Effector memory CD8-positive, alpha-beta T cell (primary cell): ENCODE measurements around the gene MARCHF2.

Source experiments
- ATAC-seq: fragments of 150-1000 bp; cut with Tn5 transposase; replicated peaks from 2 replicates; pipeline ENCODE4 v1.10.0; 2021; ENCODE audit warnings: mild to moderate bottlenecking, moderate library complexity
- DNase-seq, 3 experiments: peaks; one replicate each; pipeline ENCODE4 v3.0.0; 2021
- H3K27ac Mint-ChIP-seq, 2 donors: one replicate each; pipeline ENCODE4 v1.8.0; 2022; ENCODE audit warnings: mild to moderate bottlenecking in 2 of 2, mixed read lengths in 2 of 2, moderate library complexity in 2 of 2
- H3K27me3 Mint-ChIP-seq, 2 donors: one replicate each; pipeline ENCODE4 v1.8.0; 2022; ENCODE audit warnings: mixed read lengths in 2 of 2
- H3K36me3 Mint-ChIP-seq: one replicate; pipeline ENCODE4 v1.8.0; 2022; ENCODE audit warnings: mild to moderate bottlenecking, moderate library complexity, mixed read lengths; ENCODE audit not compliant: insufficient read depth
- H3K4me1 Mint-ChIP-seq, 2 donors: one replicate each; pipeline ENCODE4 v1.8.0; 2022; ENCODE audit warnings: low read depth in 2 of 2, mixed read lengths in 2 of 2
- H3K4me3 Mint-ChIP-seq, 2 donors: one replicate each; pipeline ENCODE4 v1.8.0; 2022; ENCODE audit warnings: mild to moderate bottlenecking in 2 of 2, mixed read lengths in 2 of 2, moderate library complexity in 2 of 2
- H3K9me3 Mint-ChIP-seq, 2 donors: one replicate each; pipeline ENCODE4 v1.8.0; 2022; ENCODE audit warnings: mixed read lengths in 2 of 2

MARCHF2 gene

GRCh38 chr19:8457827-8458226, 44.7 kb downstream of the MARCHF2 start:
- Mint-ChIP-seq H3K4me3 (peak overlapping the region in 1 of 2 donors; percentile 41), H3K27ac (peak overlapping the region in 1 of 2 donors; percentile 13), H3K4me1 (peaks cover 58 to 93% of the 10 kb centered on the region in 2 donors), H3K27me3 (no peaks in the 10 kb centered on the region), H3K9me3 (no peaks in the 10 kb centered on the region), H3K36me3 (peaks cover 61% of the 10 kb centered on the region)
- DNase-seq (no peak), ATAC-seq (no peak)

- H3K4me3 Mint-ChIP-seq, result peak overlapping the region in 1 of 2 donors; percentile 41
Measured at GRCh38 chr19:8458380-8458779, 45.3 kb downstream of the MARCHF2 start.

GRCh38 chr19:8459095-8459494, 46.0 kb downstream of the MARCHF2 start:
- DNase-seq (no peak), ATAC-seq (no peak)
- peak overlapping the region; percentile 12 to 83 for H3K27ac Mint-ChIP-seq
- H3K4me3 Mint-ChIP-seq, result peak overlapping the region; percentile 40 to 61
- peaks cover 50 to 88% of the 10 kb centered on the region in 2 donors for H3K4me1 Mint-ChIP-seq
- no peaks in the 10 kb centered on the region for H3K9me3 Mint-ChIP-seq
- H3K36me3 Mint-ChIP-seq, result peaks cover 63% of the 10 kb centered on the region
- H3K27me3 Mint-ChIP-seq, result no peaks in the 10 kb centered on the region

More at GRCh38 chr19:8458380-8458779, 45.3 kb downstream of the MARCHF2 start:
- Mint-ChIP-seq H3K27me3 (no peaks in the 10 kb centered on the region), H3K9me3 (no peaks in the 10 kb centered on the region), H3K36me3 (peaks cover 62% of the 10 kb centered on the region), H3K27ac (peak overlapping the region; percentile 12 to 13), H3K4me1 (peaks cover 54 to 93% of the 10 kb centered on the region in 2 donors)
- no peak for ATAC-seq
- no peak for DNase-seq

GRCh38 chr19:8459520-8460270, 46.6 kb downstream of the MARCHF2 start:
- Mint-ChIP-seq H3K9me3 (no peaks in the 10 kb centered on the region), H3K36me3 (peaks cover 69% of the 10 kb centered on the region), H3K4me3 (peak overlapping the region in 1 of 2 donors; percentile 61), H3K27me3 (no peaks in the 10 kb centered on the region), H3K27ac (peak overlapping the region; percentile 12 to 83), H3K4me1 (peaks cover 45 to 82% of the 10 kb centered on the region in 2 donors)
- DNase-seq (no peak), ATAC-seq (no peak)

- Mint-ChIP-seq H3K9me3 (no peaks in the 10 kb centered on the region), H3K27ac (peak overlapping the region in 1 of 2 donors; percentile 83), H3K4me3 (peak overlapping the region in 1 of 2 donors; percentile 61), H3K27me3 (no peaks in the 10 kb centered on the region), H3K36me3 (peaks cover 71% of the 10 kb centered on the region), H3K4me1 (peaks cover 44 to 74% of the 10 kb centered on the region in 2 donors)
- ATAC-seq (no peak), DNase-seq (no peak)
Measured at GRCh38 chr19:8460516-8461298, 47.6 kb downstream of the MARCHF2 start.

- H3K27ac Mint-ChIP-seq, result peak overlapping the region in 1 of 2 donors; percentile 83
- peaks cover 71% of the 10 kb centered on the region for H3K36me3 Mint-ChIP-seq
- H3K27me3 Mint-ChIP-seq, result no peaks in the 10 kb centered on the region
- H3K4me3 Mint-ChIP-seq, result no peak overlapping the region
- ATAC-seq (no peak), DNase-seq (no peak)
- H3K4me1 Mint-ChIP-seq, result peaks cover 38 to 68% of the 10 kb centered on the region in 2 donors
- no peaks in the 10 kb centered on the region for H3K9me3 Mint-ChIP-seq
Measured at GRCh38 chr19:8461376-8461775, 48.3 kb downstream of the MARCHF2 start.

- peak overlapping the region in 1 of 2 donors; percentile 83 for H3K27ac Mint-ChIP-seq
- DNase-seq (no peak), ATAC-seq (no peak)
- no peaks in the 10 kb centered on the region for H3K9me3 Mint-ChIP-seq
- H3K4me3 Mint-ChIP-seq, result no peak overlapping the region
- no peaks in the 10 kb centered on the region for H3K27me3 Mint-ChIP-seq
- peaks cover 71% of the 10 kb centered on the region for H3K36me3 Mint-ChIP-seq
- peaks cover 35 to 66% of the 10 kb centered on the region in 2 donors for H3K4me1 Mint-ChIP-seq
Measured at GRCh38 chr19:8461891-8462290, 48.8 kb downstream of the MARCHF2 start.

- no peak for DNase-seq
- H3K4me1 Mint-ChIP-seq, result peaks cover 38 to 60% of the 10 kb centered on the region in 2 donors
- peaks cover 71% of the 10 kb centered on the region for H3K36me3 Mint-ChIP-seq
- H3K4me3 Mint-ChIP-seq, result no peak overlapping the region
- H3K9me3 Mint-ChIP-seq, result no peaks in the 10 kb centered on the region
- no peaks in the 10 kb centered on the region for H3K27me3 Mint-ChIP-seq
- ATAC-seq, result no peak
- peak overlapping the region in 1 of 2 donors; percentile 3 for H3K27ac Mint-ChIP-seq
Measured at GRCh38 chr19:8462571-8462970, 49.5 kb downstream of the MARCHF2 start.

GRCh38 chr19:8463365-8463764, 50.3 kb downstream of the MARCHF2 start:
- no peaks in the 10 kb centered on the region for H3K27me3 Mint-ChIP-seq
- no peak for ATAC-seq
- no peaks in the 10 kb centered on the region for H3K9me3 Mint-ChIP-seq
- no peak overlapping the region for H3K27ac Mint-ChIP-seq
- no peak for DNase-seq
- no peak overlapping the region for H3K4me3 Mint-ChIP-seq
- peaks cover 74% of the 10 kb centered on the region for H3K36me3 Mint-ChIP-seq
- peaks cover 37 to 55% of the 10 kb centered on the region in 2 donors for H3K4me1 Mint-ChIP-seq

GRCh38 chr19:8466018-8466417, 52.9 kb downstream of the MARCHF2 start:
- H3K27me3 Mint-ChIP-seq, result no peaks in the 10 kb centered on the region
- peaks cover 86% of the 10 kb centered on the region for H3K36me3 Mint-ChIP-seq
- H3K9me3 Mint-ChIP-seq, result no peaks in the 10 kb centered on the region
- ATAC-seq (no peak), DNase-seq (no peak)
- no peak overlapping the region for H3K4me3 Mint-ChIP-seq
- peaks cover 21 to 33% of the 10 kb centered on the region in 2 donors for H3K4me1 Mint-ChIP-seq
- peak overlapping the region in 1 of 2 donors; percentile 86 for H3K27ac Mint-ChIP-seq

GRCh38 chr19:8468124-8468523, 55.0 kb downstream of the MARCHF2 start:
- Mint-ChIP-seq H3K27ac (peak overlapping the region; percentile 19 to 86), H3K9me3 (no peaks in the 10 kb centered on the region), H3K4me1 (peaks cover 13 to 18% of the 10 kb centered on the region in 2 donors), H3K4me3 (no peak overlapping the region), H3K27me3 (no peaks in the 10 kb centered on the region), H3K36me3 (peaks cover 97% of the 10 kb centered on the region)
- DNase-seq (no peak), ATAC-seq (no peak)

- Mint-ChIP-seq H3K4me3 (no peak overlapping the region), H3K4me1 (peaks cover 13 to 21% of the 10 kb centered on the region in 2 donors), H3K27ac (peak overlapping the region; percentile 19 to 24), H3K9me3 (no peaks in the 10 kb centered on the region), H3K36me3 (peaks cover 97% of the 10 kb centered on the region), H3K27me3 (no peaks in the 10 kb centered on the region)
- DNase-seq, result no peak
- ATAC-seq, result no peak
Measured at GRCh38 chr19:8468761-8469373, 55.8 kb downstream of the MARCHF2 start.

- H3K36me3 Mint-ChIP-seq, result peaks cover 97% of the 10 kb centered on the region
- no peaks in the 10 kb centered on the region for H3K9me3 Mint-ChIP-seq
- no peak for ATAC-seq
Measured at GRCh38 chr19:8469613-8470368, 56.7 kb downstream of the MARCHF2 start.

More at GRCh38 chr19:8469613-8470368, 56.7 kb downstream of the MARCHF2 start:
- Mint-ChIP-seq H3K4me1 (peaks cover 13 to 22% of the 10 kb centered on the region in 2 donors), H3K27ac (peak overlapping the region in 1 of 2 donors; percentile 24), H3K27me3 (no peaks in the 10 kb centered on the region), H3K4me3 (no peak overlapping the region)
- no peak for DNase-seq
